ENCODE results near the gene NACC2. TPM values are rescaled to one million over a fixed set of nuclear protein-coding genes. Genes with fewer than 3 reads are reported as not detected.
"Not testable (repeated sequence)": the region's sequence is repeated elsewhere in the genome, so short reads cannot be mapped to it uniquely, and the experiment has no call there.

Gene NACC2
- total RNA-seq, 4 donors from 2014 or later: 93.8 to 192 (median 142) TPM

DNA sequence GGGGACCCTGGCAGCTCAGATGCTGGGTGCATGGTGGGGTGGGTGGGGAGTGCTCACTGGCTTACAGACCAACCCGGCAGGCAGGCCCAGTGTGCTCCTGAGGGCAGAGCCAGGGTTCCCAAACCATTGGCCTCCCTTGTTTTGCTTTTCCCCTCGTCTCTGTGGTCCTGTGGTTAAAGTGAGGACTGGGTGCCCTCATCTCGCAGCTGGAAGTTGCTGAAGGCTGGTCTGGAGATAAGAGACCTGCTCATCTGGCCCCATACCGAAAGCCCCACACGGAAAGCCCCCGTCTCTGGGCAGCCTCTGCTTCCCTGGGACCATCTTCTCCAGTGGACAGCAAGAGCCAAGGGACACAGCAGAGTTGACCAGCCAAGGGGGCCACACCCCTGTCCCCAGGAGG lies 9.8 kb upstream of the NACC2 start:
- Histone ChIP-seq H3K4me1 (peaks cover 61 to 72% (median 64%) of the 10 kb centered on the region in 4 donors), H3K4me3 (no peak overlapping the region), H3K36me3 (no peaks in the 10 kb centered on the region), H3K27ac (replicated peaks in 1 of 4) (peak overlapping the region in 2 of 4 donors; percentile 1 to 61), H3K27me3 (peaks cover 0 to 14% (median 0%) of the 10 kb centered on the region in 4 donors), H3K9me3 (no peaks in the 10 kb centered on the region)
- DNase-seq (ENCODE audit: extremely low spot score): no peak
- WGBS: 90% methylated on average over 6 of the region's 6 CpGs
- no peak for TF ChIP-seq POLR2A (IDR thresholded peaks at IDR 0.05; ENCODE audit: low read depth)
- no peak for TF ChIP-seq EP300 (IDR thresholded peaks at IDR 0.05)
- TF ChIP-seq POLR2AphosphoS5 (IDR thresholded peaks at IDR 0.05): no peak
- TF ChIP-seq, protein P1, sequence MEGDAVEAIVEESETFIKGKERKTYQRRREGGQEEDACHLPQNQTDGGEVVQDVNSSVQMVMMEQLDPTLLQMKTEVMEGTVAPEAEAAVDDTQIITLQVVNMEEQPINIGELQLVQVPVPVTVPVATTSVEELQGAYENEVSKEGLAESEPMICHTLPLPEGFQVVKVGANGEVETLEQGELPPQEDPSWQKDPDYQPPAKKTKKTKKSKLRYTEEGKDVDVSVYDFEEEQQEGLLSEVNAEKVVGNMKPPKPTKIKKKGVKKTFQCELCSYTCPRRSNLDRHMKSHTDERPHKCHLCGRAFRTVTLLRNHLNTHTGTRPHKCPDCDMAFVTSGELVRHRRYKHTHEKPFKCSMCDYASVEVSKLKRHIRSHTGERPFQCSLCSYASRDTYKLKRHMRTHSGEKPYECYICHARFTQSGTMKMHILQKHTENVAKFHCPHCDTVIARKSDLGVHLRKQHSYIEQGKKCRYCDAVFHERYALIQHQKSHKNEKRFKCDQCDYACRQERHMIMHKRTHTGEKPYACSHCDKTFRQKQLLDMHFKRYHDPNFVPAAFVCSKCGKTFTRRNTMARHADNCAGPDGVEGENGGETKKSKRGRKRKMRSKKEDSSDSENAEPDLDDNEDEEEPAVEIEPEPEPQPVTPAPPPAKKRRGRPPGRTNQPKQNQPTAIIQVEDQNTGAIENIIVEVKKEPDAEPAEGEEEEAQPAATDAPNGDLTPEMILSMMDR (IDR thresholded peaks at IDR 0.05): no peak
- intact Hi-C loops (cut with DNase I): no loop called here

DNA sequence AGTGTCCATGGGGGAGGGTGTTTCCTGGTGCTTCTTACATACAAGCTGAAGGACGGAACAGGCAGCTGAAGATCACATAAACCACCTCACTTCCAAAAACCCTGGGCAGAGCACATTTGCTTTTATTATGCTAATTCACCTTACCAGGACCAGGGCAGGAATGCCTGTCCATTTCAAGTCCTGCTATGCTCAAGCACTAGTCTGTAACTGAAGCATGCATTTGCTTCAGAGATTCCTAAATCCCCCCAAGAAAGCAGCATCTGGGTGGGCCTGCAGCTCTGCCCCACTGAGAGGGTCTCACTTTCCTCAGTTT lies 9.4 kb upstream of the NACC2 start:
- peaks cover 57 to 71% (median 60%) of the 10 kb centered on the region in 4 donors for H3K4me1 ChIP-seq
- H3K27me3 ChIP-seq: peaks cover 0 to 14% (median 0%) of the 10 kb centered on the region in 4 donors
- no peak overlapping the region for H3K4me3 ChIP-seq
- H3K9me3 ChIP-seq: no peaks in the 10 kb centered on the region
- TF ChIP-seq EP300 (IDR thresholded peaks at IDR 0.05): no peak
- TF ChIP-seq, protein P1 (IDR thresholded peaks at IDR 0.05): no peak
- no peak for TF ChIP-seq POLR2A (IDR thresholded peaks at IDR 0.05; ENCODE audit: low read depth)
- TF ChIP-seq POLR2AphosphoS5 (IDR thresholded peaks at IDR 0.05): no peak
- H3K27ac ChIP-seq (replicated peaks in 1 of 4): no peak overlapping the region
- DNase-seq (ENCODE audit: extremely low spot score): no peak
- intact Hi-C loops (cut with DNase I): no loop called here
- 83% methylated on average over 1 of the region's 1 CpG for WGBS
- no peaks in the 10 kb centered on the region for H3K36me3 ChIP-seq

DNA sequence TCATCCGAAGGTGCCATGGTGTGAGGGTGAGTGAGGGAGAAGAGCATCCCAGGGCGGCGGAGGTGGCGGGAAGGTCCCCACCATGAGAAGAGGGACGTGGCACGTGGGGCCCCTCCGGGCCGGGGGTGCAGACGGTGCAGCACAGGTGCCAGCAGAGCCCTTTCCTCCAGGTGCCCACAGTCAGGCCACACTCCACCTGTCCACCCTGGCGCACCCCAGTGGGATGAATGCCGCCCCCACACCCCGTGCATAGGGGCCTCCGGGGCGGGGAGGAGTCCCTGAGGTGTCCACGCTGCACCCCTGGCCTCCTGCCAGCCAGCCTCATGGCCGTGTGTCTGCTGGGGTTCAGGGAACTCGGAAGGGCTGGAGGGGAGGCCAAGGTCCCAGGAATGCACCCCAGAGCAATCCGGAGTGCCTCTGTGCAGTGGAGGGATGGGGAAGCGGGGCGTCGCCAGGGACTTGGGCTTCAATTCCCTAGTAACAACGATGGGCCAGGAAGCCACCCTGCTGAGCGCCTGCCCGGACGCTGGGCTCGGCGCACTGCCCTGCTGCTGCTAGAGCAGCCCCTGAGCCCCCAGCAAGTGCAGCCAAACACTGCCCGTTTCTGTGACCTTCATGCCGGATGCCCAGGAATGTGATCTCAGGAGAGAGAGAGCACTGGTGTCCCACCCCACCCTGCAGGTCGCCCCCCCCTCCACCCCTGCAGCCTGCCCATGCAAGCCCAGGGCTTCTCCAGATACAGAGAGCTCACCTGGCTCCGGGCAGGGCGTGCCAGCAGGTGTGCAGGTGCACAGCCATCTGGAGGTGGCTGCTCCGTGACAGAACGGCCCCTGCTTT lies 8.8 kb upstream of the NACC2 start:
- intact Hi-C loops (cut with DNase I): no loop called here
- Histone ChIP-seq H3K4me3 (no peak overlapping the region), H3K27me3 (peaks cover 0 to 14% (median 0%) of the 10 kb centered on the region in 4 donors), H3K9me3 (no peaks in the 10 kb centered on the region), H3K36me3 (no peaks in the 10 kb centered on the region), H3K27ac (replicated peaks in 1 of 4) (no peak overlapping the region), H3K4me1 (peaks cover 56 to 71% (median 59%) of the 10 kb centered on the region in 4 donors)
- TF ChIP-seq, protein P1 (IDR thresholded peaks at IDR 0.05): no peak
- no peak for TF ChIP-seq POLR2A (IDR thresholded peaks at IDR 0.05; ENCODE audit: low read depth)
- no peak for DNase-seq (ENCODE audit: extremely low spot score)
- WGBS: 74% methylated on average over 20 of the region's 34 CpGs

DNA sequence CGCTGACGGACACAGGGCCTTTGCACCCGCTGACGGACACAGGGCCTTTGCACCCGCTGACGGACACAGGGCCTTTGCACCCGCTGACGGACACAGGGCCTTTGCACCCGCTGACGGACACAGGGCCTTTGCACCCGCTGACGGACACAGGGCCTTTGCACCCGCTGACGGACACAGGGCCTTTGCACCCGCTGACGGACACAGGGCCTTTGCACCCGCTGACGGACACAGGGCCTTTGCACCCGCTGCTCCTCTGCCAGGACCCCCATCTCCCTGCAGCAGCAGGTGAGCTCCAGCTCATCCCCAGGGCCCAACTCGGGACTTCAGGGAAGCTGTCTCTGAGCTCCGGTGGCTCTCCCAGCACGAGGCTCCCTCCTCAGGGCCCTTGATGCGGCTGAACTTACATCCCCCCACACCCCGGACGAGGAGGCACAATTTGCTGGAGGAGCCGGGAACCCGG lies 6.6 kb upstream of the NACC2 start:
- H3K9me3 ChIP-seq; intact Hi-C loops (cut with DNase I); DNase-seq (ENCODE audit: extremely low spot score); H3K27ac ChIP-seq (replicated peaks in 1 of 4); H3K4me3 ChIP-seq; H3K36me3 ChIP-seq: not testable (repeated sequence)
- H3K4me1 ChIP-seq: peaks cover 38 to 63% (median 46%) of the 10 kb centered on the region in 4 donors
- WGBS: 86% methylated on average over 2 of the region's 27 CpGs
- H3K27me3 ChIP-seq: peaks cover 0 to 14% (median 0%) of the 10 kb centered on the region in 4 donors

DNA sequence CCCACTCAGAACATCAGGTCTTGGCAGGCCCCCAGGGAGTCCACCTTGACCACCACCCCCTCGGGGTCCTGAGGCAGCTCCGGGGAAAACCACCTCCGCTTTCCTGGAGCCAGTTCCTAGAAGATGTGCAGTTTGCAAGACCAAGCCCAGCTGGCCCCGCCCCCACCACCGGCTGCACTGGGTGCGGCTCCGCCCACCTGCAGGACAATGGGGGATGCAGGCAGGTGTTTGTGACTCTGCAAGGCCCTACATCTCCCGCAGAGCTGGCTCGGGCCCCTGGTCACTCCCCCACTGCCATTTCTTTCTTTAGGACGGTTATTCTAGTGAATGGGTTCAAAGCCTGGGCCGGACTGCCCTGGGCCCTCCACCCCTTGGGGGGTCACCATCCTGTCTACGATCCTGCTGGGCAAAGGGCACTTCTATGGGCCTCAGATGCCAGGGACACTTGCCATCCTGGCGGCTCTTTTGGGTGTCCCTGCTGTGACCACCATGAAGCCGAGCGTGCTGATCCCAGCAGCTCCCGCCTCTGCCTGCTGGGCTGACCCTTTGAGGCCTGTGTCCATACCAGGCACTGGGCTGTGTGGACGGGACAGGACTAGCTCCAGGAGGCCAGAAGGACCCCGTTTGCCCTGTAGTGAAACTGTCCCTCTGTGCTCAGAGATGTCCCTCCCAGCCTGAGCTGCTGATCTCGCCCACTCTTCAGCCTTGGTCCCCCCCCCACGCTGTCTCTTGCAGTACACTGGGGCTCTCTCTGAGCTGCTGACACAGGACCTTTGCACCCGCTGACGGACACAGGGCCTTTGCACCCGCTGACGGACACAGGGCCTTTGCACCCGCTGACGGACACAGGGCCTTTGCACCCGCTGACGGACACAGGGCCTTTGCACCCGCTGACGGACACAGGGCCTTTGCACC lies 5.9 kb upstream of the NACC2 start:
- no peaks in the 10 kb centered on the region for H3K9me3 ChIP-seq
- TF ChIP-seq, protein P1 (IDR thresholded peaks at IDR 0.05): no peak
- no peak for TF ChIP-seq POLR2A (IDR thresholded peaks at IDR 0.05; ENCODE audit: low read depth)
- TF ChIP-seq POLR2AphosphoS5 (IDR thresholded peaks at IDR 0.05): no peak
- no peak for TF ChIP-seq EP300 (IDR thresholded peaks at IDR 0.05)
- H3K4me3 ChIP-seq: no peak overlapping the region
- peaks cover 0 to 14% (median 0%) of the 10 kb centered on the region in 4 donors for H3K27me3 ChIP-seq
- H3K4me1 ChIP-seq: peaks cover 37 to 63% (median 47%) of the 10 kb centered on the region in 4 donors
- no peak for DNase-seq (ENCODE audit: extremely low spot score)
- H3K36me3 ChIP-seq: no peaks in the 10 kb centered on the region
- H3K27ac ChIP-seq (replicated peaks in 1 of 4): no peak overlapping the region
- intact Hi-C loops (cut with DNase I): no loop called here
- 56% methylated on average over 4 of the region's 30 CpGs for WGBS

Data from esophagus muscularis mucosa (tissue), 4 donors.